ENCODE results near the gene EFR3B. TPM values are rescaled to one million over a fixed set of nuclear protein-coding genes. Genes with fewer than 3 reads are reported as not detected.

The EFR3B gene
- total RNA-seq, 1 donor, result under 0.01 TPM

- TF ChIP-seq CTCF (IDR thresholded peaks at IDR 0.05; ENCODE audit: insufficient read depth, low read depth, low read length), result no peak
- no peak overlapping the region for H3K4me3 ChIP-seq (ENCODE audit: low read depth, low read length)
- no peak for DNase-seq (ENCODE audit: low read depth)
Measured at GRCh38 chr2:25065768-25066167, 23.9 kb downstream of the EFR3B start.

GRCh38 chr2:25066455-25066854 lies 24.6 kb downstream of the EFR3B start:
- no peak overlapping the region for H3K4me3 ChIP-seq (ENCODE audit: low read depth, low read length)
- DNase-seq (ENCODE audit: low read depth), result no peak
- no peak for TF ChIP-seq CTCF (IDR thresholded peaks at IDR 0.05; ENCODE audit: insufficient read depth, low read depth, low read length)

GRCh38 chr2:25068217-25068616 lies 26.3 kb downstream of the EFR3B start:
- H3K4me3 ChIP-seq (ENCODE audit: low read depth, low read length), result no peak overlapping the region
- no peak for DNase-seq (ENCODE audit: low read depth)
- TF ChIP-seq CTCF (IDR thresholded peaks at IDR 0.05; ENCODE audit: insufficient read depth, low read depth, low read length), result no peak

- TF ChIP-seq CTCF (IDR thresholded peaks at IDR 0.05; ENCODE audit: insufficient read depth, low read depth, low read length), result no peak
- no peak overlapping the region for H3K4me3 ChIP-seq (ENCODE audit: low read depth, low read length)
- DNase-seq (ENCODE audit: low read depth), result no peak
Measured at GRCh38 chr2:25071966-25072365, 30.1 kb downstream of the EFR3B start.

GRCh38 chr2:25072606-25073005 lies 30.7 kb downstream of the EFR3B start:
- TF ChIP-seq CTCF (IDR thresholded peaks at IDR 0.05; ENCODE audit: insufficient read depth, low read depth, low read length), result no peak
- no peak overlapping the region for H3K4me3 ChIP-seq (ENCODE audit: low read depth, low read length)
- DNase-seq (ENCODE audit: low read depth), result no peak

- no peak for DNase-seq (ENCODE audit: low read depth)
- TF ChIP-seq CTCF (IDR thresholded peaks at IDR 0.05; ENCODE audit: insufficient read depth, low read depth, low read length), result no peak
- H3K4me3 ChIP-seq (ENCODE audit: low read depth, low read length), result no peak overlapping the region
Measured at GRCh38 chr2:25073025-25073424, 31.1 kb downstream of the EFR3B start.

GRCh38 chr2:25073914-25074313 lies 32.0 kb downstream of the EFR3B start:
- H3K4me3 ChIP-seq (ENCODE audit: low read depth, low read length), result no peak overlapping the region
- TF ChIP-seq CTCF (IDR thresholded peaks at IDR 0.05; ENCODE audit: insufficient read depth, low read depth, low read length), result no peak
- DNase-seq (ENCODE audit: low read depth), result no peak

Data from fibroblast of villous mesenchyme (primary cell).